HG03135 (cell line): ENCODE results near the gene TXNDC17.
"Not testable (repeated sequence)": the region's sequence is repeated elsewhere in the genome, so short reads cannot be mapped to it uniquely, and the experiment has no call there.

Source experiments
- ATAC-seq: cut with Tn5 transposase; IDR thresholded peaks from one replicate; pipeline ENCODE4 v1.9.1; 2021; ENCODE audit warnings: mild to moderate bottlenecking, moderate library complexity; ENCODE audit not compliant: unreplicated experiment

Gene TXNDC17

GRCh38 chr17:6682339-6682738 is 41.5 kb downstream of the TXNDC17 start:
- ATAC-seq, result no peak

DNA sequence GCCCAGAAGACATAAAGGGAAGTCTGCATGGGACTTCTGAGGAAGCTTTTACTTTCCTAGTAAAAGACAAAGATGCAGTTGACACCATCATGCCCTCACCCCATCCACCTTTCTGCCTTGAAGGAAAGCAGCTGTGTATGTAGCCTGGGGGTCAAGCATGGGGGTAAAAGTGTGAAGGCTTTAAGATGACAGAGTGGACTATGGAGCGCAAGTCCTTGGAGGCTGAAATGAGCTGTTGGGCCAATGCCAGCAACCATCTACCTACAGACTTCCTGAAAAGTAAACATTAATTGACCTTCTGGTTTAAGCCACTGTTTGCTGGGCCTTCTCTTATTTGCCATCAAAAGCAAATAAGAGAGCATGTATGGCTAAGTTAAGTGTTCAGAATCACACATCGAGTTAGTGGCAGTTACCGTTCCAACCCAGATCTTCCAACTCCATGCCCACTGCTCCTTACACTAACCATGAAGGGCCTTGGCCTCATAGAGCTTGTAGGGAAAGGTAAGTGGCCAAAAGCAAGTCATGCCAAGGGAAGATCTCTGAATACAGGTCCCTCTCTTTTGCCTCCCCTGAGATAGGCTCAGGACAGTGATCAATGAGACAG is 42.3 kb downstream of the TXNDC17 start:
- ATAC-seq, result no peak

GRCh38 chr17:6683730-6684459 is 43.0 kb downstream of the TXNDC17 start:
- no peak for ATAC-seq

DNA sequence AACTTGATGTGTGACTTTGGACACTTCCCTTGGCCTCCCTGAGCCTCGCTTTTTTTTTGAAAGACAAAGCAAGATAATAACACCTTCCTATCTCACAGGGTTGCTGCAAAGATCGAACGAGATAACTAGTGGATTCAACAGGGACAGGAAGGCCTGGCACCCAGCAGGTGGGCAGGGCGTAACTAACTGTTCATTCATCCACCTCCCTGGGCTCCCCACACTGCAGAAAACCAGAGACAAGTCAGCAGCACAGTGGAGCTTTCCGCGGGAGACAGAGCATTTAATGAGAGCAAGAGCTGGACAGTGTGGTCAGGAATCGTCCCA is 43.6 kb downstream of the TXNDC17 start:
- ATAC-seq, result no peak

GRCh38 chr17:6684881-6685767 is 44.3 kb downstream of the TXNDC17 start:
- ATAC-seq, result no peak

- no peak for ATAC-seq
Measured at GRCh38 chr17:6686026-6686425, 45.2 kb downstream of the TXNDC17 start.

DNA sequence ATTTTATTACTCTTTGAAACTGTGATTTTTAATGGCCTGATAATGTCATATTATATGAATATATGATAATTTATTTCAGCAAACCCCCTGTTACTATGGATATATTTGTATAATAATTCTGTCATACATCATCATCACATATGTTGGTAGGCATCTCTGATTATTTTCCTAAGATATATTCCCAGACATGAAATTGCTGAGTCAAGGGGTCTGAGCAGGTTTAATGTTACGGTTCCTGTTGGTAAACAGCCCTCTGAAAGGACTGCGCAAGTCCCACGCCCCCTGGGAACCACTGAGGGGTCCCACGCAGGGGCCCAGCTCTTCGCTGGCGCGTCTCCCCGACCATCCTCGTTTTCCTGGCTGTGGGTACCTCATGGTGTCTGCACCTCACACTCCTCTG is 48.1 kb downstream of the TXNDC17 start:
- no peak for ATAC-seq

DNA sequence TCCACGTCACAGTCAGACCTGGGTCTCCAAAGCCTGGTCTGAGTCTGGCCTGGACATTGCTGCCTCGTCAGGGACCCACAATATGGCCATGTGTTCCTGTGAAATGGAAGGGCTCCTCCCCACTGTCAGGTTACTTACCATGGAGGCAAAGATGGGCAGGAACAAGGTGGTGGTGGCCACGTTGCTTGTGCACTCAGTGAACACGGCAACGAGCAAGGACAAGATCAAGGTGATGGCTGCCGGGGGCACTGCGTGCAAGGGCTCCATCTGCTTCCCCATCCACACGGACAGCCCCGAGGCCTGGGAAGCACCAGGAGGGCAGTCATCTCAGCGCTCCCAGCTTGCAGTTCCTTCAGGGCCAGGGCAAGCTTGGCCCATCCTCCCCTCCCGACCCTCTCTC is 49.8 kb downstream of the TXNDC17 start:
- ATAC-seq, result no peak

DNA sequence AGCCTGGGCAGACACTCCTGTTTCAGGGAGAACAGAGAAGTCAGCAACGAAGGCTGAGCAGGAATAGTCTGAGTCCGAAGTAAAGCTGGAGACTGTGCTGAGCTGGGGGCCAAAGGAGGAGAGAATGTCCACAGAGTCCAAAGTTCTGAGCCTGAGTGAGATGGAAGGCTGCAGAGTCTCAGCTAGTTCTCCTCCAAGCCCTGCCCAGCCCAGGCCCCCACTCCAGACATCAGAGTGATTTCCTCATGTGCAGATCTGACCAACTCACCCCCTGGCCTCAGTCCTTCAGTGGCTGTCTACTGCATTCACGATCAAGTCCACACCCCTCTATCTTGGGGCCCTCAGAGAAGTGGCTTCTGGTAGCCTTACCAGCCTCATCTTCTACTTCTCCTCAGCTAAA is 50.7 kb downstream of the TXNDC17 start:
- no peak for ATAC-seq

- not testable (repeated sequence) for ATAC-seq
Measured at GRCh38 chr17:6691958-6692357, 51.1 kb downstream of the TXNDC17 start.
